Measurements from ENCODE around the gene KIAA1549.

GRCh38 chr7:138801256-138801655 lies 179.9 kb downstream of the KIAA1549 start:
- TF ChIP-seq ATF2 (IDR thresholded peaks at IDR 0.05; ENCODE audit: low read length) (no peak), SP2 (IDR thresholded peaks at IDR 0.05; ENCODE audit: low read length) (no peak), CTCF (IDR thresholded peaks at IDR 0.05; ENCODE audit: control extremely low read depth in 1 of 3, insufficient read depth in 1 of 3, low read depth in 1 of 3, low read length in 3 of 3) (no peak), YY1 (IDR thresholded peaks at IDR 0.05; ENCODE audit: low read depth, low read length) (no peak), NRF1 (IDR thresholded peaks at IDR 0.05; ENCODE audit: low read depth, low read length) (no peak), USF2 (IDR thresholded peaks at IDR 0.05; ENCODE audit: low read length) (no peak), POLR2A (IDR thresholded peaks at IDR 0.05; ENCODE audit: control extremely low read depth in 1 of 2, low read depth in 2 of 2, low read length in 2 of 2) (no peak), EZH2 (IDR thresholded peaks at IDR 0.05; ENCODE audit: low read depth, low read length, severe bottlenecking) (no peak), TCF12 (IDR thresholded peaks at IDR 0.05; ENCODE audit: low read depth, low read length) (no peak), BCL11A (IDR thresholded peaks at IDR 0.05; ENCODE audit: low read depth in 2 of 2, low read length in 2 of 2) (no peak), CREB1 (IDR thresholded peaks at IDR 0.05) (no peak), MAFK (IDR thresholded peaks at IDR 0.05; ENCODE audit: low read depth, low read length) (no peak)

Data from H1 (cell line).